BLaER1 treated with 17β-estradiol and CSF1 and Interleukin-3, amounts not matched to agents 10 nM and 100 nM (cell line): ENCODE data around the gene MOB4.
"Not testable (repeated sequence)": the region's sequence is repeated elsewhere in the genome, so short reads cannot be mapped to it uniquely, and the experiment has no call there.

Source experiments
- H3K27ac ChIP-seq, 11 experiments: shearing (Covaris generic); formaldehyde crosslinking; 2 replicates each; pipeline ENCODE4 v1.8.1; 2022
- H3K27me3 ChIP-seq, 11 experiments: shearing (Covaris generic); formaldehyde crosslinking; 2 replicates each; pipeline ENCODE4 v1.8.1; 2022
- H3K36me3 ChIP-seq, 11 experiments: shearing (Covaris generic); formaldehyde crosslinking; 2 replicates each; pipeline ENCODE4 v1.8.1; 2022
- H3K4me1 ChIP-seq, 10 experiments: shearing (Covaris generic); formaldehyde crosslinking; 2 replicates each; pipeline ENCODE4 v1.8.1; 2022
- H3K4me2 ChIP-seq, 11 experiments: shearing (Covaris generic); formaldehyde crosslinking; 2 replicates each; pipeline ENCODE4 v1.8.1; 2022
- H3K4me3 ChIP-seq, 10 experiments: shearing (Covaris generic); formaldehyde crosslinking; 2 replicates each; pipeline ENCODE4 v1.8.1; 2022
- H3K9ac ChIP-seq, 11 experiments: shearing (Covaris generic); formaldehyde crosslinking; 2 replicates each; pipeline ENCODE4 v1.8.1; 2022
- H3K9me3 ChIP-seq, 11 experiments: shearing (Covaris generic); formaldehyde crosslinking; replicated peaks in 1 of 11; 2 replicates each; pipeline ENCODE4 v1.8.1; 2022
- H4K20me1 ChIP-seq, 11 experiments: shearing (Covaris generic); formaldehyde crosslinking; 2 replicates each; pipeline ENCODE4 v1.8.1; 2022
- Cebpa-rat ChIP-seq, 11 experiments: shearing (Covaris generic); IDR thresholded peaks; 2 replicates each; pipeline ENCODE4 v1.8.1; 2022

MOB4 gene

GRCh38 chr2:197515739-197516392 is at the start of gene MOB4:
Gene MOB4, plus strand, starts transcription at chr2:197516066. Its CDS starts 21 bp downstream, at chr2:197516087.
- Histone ChIP-seq H3K4me2 (peak within 1 kb of the TSS; percentile 75 to 97 (median 89)), H4K20me1 (peaks cover 0 to 37% (median 26%) of the 10 kb centered on the region in 11 experiments; a peak in 15 of 22 replicates), H3K9me3 (peaks cover 11 to 32% (median 29%) of the 10 kb centered on the region in 11 experiments), H3K27me3 (no peaks in the 10 kb centered on the region), H3K36me3 (peaks cover 11 to 42% (median 32%) of the 10 kb centered on the region in 11 experiments; a peak in 21 of 22 replicates), H3K4me3 (peak within 1 kb of the TSS; percentile 88 to 98 (median 91)), H3K4me1 (peaks cover 14 to 29% (median 22%) of the 10 kb centered on the region in 10 experiments), H3K27ac (peak within 1 kb of the TSS; percentile 86 to 95 (median 89)), H3K9ac (peak within 1 kb of the TSS; percentile 91 to 98 (median 95))
- TF ChIP-seq Cebpa-rat (IDR thresholded peaks at IDR 0.05), result no peak

- H3K4me3 ChIP-seq, result no peak overlapping the region
- no peak overlapping the region for H3K4me2 ChIP-seq
- peaks cover 95 to 100% (median 98%) of the 10 kb centered on the region in 11 experiments for H3K36me3 ChIP-seq
- H3K27ac ChIP-seq, result no peak overlapping the region
- no peak overlapping the region for H3K9ac ChIP-seq
- TF ChIP-seq Cebpa-rat (IDR thresholded peaks at IDR 0.05), result no peak
- no peaks in the 10 kb centered on the region for H3K27me3 ChIP-seq
- H3K9me3 ChIP-seq, result no peaks in the 10 kb centered on the region; a peak in 2 of 22 replicates
- peaks cover 0 to 11% (median 9%) of the 10 kb centered on the region in 10 experiments; a peak in 13 of 20 replicates for H3K4me1 ChIP-seq
- H4K20me1 ChIP-seq, result peaks cover 0 to 24% (median 0%) of the 10 kb centered on the region in 11 experiments; a peak in 10 of 22 replicates
Observed at GRCh38 chr2:197472166-197472565, 43.7 kb upstream of the MOB4 start.

GRCh38 chr2:197477797-197478196 is 38.1 kb upstream of the MOB4 start:
- Histone ChIP-seq H3K36me3 (peaks cover 52 to 89% (median 75%) of the 10 kb centered on the region in 11 experiments), H3K27me3 (no peaks in the 10 kb centered on the region)
- TF ChIP-seq Cebpa-rat (IDR thresholded peaks at IDR 0.05), result no peak

GRCh38 chr2:197480165-197481036 is 35.5 kb upstream of the MOB4 start:
- H3K4me1 ChIP-seq, result peaks cover 12 to 48% (median 37%) of the 10 kb centered on the region in 10 experiments
- no peaks in the 10 kb centered on the region for H3K27me3 ChIP-seq
- H3K9me3 ChIP-seq, result peaks cover 21 to 36% (median 27%) of the 10 kb centered on the region in 11 experiments
- H3K4me2 ChIP-seq, result peak overlapping the region in 5 of 11 experiments; percentile 64 to 85 (median 68); a peak in 7 of 22 replicates
- H3K9ac ChIP-seq, result no peak overlapping the region
- peak overlapping the region in 4 of 11 experiments; percentile 28 to 68 (median 50); a peak in 7 of 22 replicates for H3K27ac ChIP-seq
- H4K20me1 ChIP-seq, result peaks cover 0 to 14% (median 4%) of the 10 kb centered on the region in 11 experiments; a peak in 7 of 22 replicates
- TF ChIP-seq Cebpa-rat (IDR thresholded peaks at IDR 0.05), result no peak
- peaks cover 47 to 89% (median 75%) of the 10 kb centered on the region in 11 experiments for H3K36me3 ChIP-seq
- H3K4me3 ChIP-seq, result no peak overlapping the region

More at GRCh38 chr2:197477797-197478196, 38.1 kb upstream of the MOB4 start:
- H3K9me3 ChIP-seq, result peaks cover 0 to 11% (median under 1%) of the 10 kb centered on the region in 11 experiments; a peak in 13 of 22 replicates
- no peak overlapping the region; a peak in 1 of 22 replicates for H3K9ac ChIP-seq
- H3K27ac ChIP-seq, result peak overlapping the region in 9 of 11 experiments; percentile 6 to 68 (median 42); a peak in 12 of 22 replicates
- no peak overlapping the region for H3K4me3 ChIP-seq
- H4K20me1 ChIP-seq, result peaks cover 0 to 14% (median 0%) of the 10 kb centered on the region in 11 experiments; a peak in 5 of 22 replicates
- peak overlapping the region in 10 of 11 experiments; percentile 56 to 85 (median 68); a peak in 19 of 22 replicates for H3K4me2 ChIP-seq
- H3K4me1 ChIP-seq, result peaks cover 12 to 48% (median 37%) of the 10 kb centered on the region in 10 experiments

- not testable (repeated sequence) for H3K27ac ChIP-seq, H3K27me3 ChIP-seq, H3K9ac ChIP-seq, H3K4me2 ChIP-seq
- H3K9me3 ChIP-seq, result peaks cover 21 to 50% (median 36%) of the 10 kb centered on the region in 11 experiments
- peaks cover 0 to 16% (median 8%) of the 10 kb centered on the region in 10 experiments; a peak in 14 of 20 replicates for H3K4me1 ChIP-seq
- H3K4me3 ChIP-seq, result 0 out of 20 replicates have a peak overlapping the region, but pooled peaks of 1 of the 10 experiments have one; percentile 19
- peaks cover 60 to 98% (median 85%) of the 10 kb centered on the region in 11 experiments for H3K36me3 ChIP-seq
- H4K20me1 ChIP-seq, result peaks cover 3 to 47% (median 24%) of the 10 kb centered on the region in 11 experiments; a peak in 18 of 22 replicates
Observed at GRCh38 chr2:197484248-197484647, 31.6 kb upstream of the MOB4 start.

GRCh38 chr2:197486175-197486574 is 29.7 kb upstream of the MOB4 start:
- TF ChIP-seq Cebpa-rat (IDR thresholded peaks at IDR 0.05), result no peak
- H3K4me1 ChIP-seq, result no peaks in the 10 kb centered on the region
- no peak overlapping the region for H3K9ac ChIP-seq
- peaks cover 75 to 98% (median 86%) of the 10 kb centered on the region in 11 experiments for H3K36me3 ChIP-seq
- H4K20me1 ChIP-seq, result peaks cover 3 to 66% (median 42%) of the 10 kb centered on the region in 11 experiments; a peak in 20 of 22 replicates
- no peak overlapping the region for H3K4me2 ChIP-seq
- no peak overlapping the region for H3K4me3 ChIP-seq
- H3K9me3 ChIP-seq, result peaks cover 21 to 50% (median 36%) of the 10 kb centered on the region in 11 experiments
- no peak overlapping the region for H3K27ac ChIP-seq
- H3K27me3 ChIP-seq, result no peaks in the 10 kb centered on the region

GRCh38 chr2:197487385-197487784 is 28.5 kb upstream of the MOB4 start:
- H3K27ac ChIP-seq, result no peak overlapping the region

More at GRCh38 chr2:197487385-197487784, 28.5 kb upstream of the MOB4 start:
- Histone ChIP-seq H3K4me2 (no peak overlapping the region), H3K9ac (no peak overlapping the region), H3K4me3 (no peak overlapping the region), H3K36me3 (peaks cover 88 to 99% (median 95%) of the 10 kb centered on the region in 11 experiments), H3K4me1 (0 out of 20 replicates have a peak, but pooled peaks cover 0 to 3% (median 0%) of the 10 kb centered on the region in 10 experiments), H3K9me3 (peaks cover 21 to 45% (median 35%) of the 10 kb centered on the region in 11 experiments), H4K20me1 (peaks cover 7 to 79% (median 54%) of the 10 kb centered on the region in 11 experiments; a peak in 21 of 22 replicates), H3K27me3 (no peaks in the 10 kb centered on the region)
- no peak for TF ChIP-seq Cebpa-rat (IDR thresholded peaks at IDR 0.05)
